Muscle layer of colon (tissue), 2 donors: ENCODE data around the gene TM9SF2.
A peak's percentile ranks its signal among the peaks of the same experiment; 100 is the strongest.
"Not testable (repeated sequence)": the region's sequence is repeated elsewhere in the genome, so short reads cannot be mapped to it uniquely, and the experiment has no call there.

Source experiments
- H3K27ac ChIP-seq: one replicate; pipeline ENCODE4 v1.7.0; 2013; ENCODE audit warnings: low read depth, mild to moderate bottlenecking, low read length, moderate library complexity
- H3K27me3 ChIP-seq, 2 donors: one replicate each; pipeline ENCODE4 v1.7.0; 2013; ENCODE audit warnings: low read length in 2 of 2, mild to moderate bottlenecking in 2 of 2; ENCODE audit not compliant: insufficient read depth in 2 of 2, control insufficient read depth in 1 of 2
- H3K36me3 ChIP-seq: one replicate; pipeline ENCODE4 v1.7.0; 2013; ENCODE audit warnings: mild to moderate bottlenecking, low read length; ENCODE audit not compliant: insufficient read depth
- H3K4me1 ChIP-seq: one replicate; pipeline ENCODE4 v1.7.0; 2013; ENCODE audit warnings: mild to moderate bottlenecking, low read length; ENCODE audit not compliant: insufficient read depth
- H3K4me3 ChIP-seq, 2 donors: one replicate each; pipeline ENCODE4 v1.7.0; 2013; ENCODE audit warnings: low read length in 2 of 2, low read depth in 1 of 2, mild to moderate bottlenecking in 1 of 2, moderate library complexity in 1 of 2
- H3K9ac ChIP-seq: one replicate; pipeline ENCODE4 v1.7.0; 2013; ENCODE audit warnings: low read length
- H3K9me3 ChIP-seq: one replicate; pipeline ENCODE4 v1.7.0; 2013; ENCODE audit warnings: mild to moderate bottlenecking, low read length
- donor health status: abdominal sarcoma.
- donor health status: Adenocarcinoma of cecum.

The TM9SF2 gene

GRCh38 chr13:99471221-99472121, 29.8 kb upstream of the TM9SF2 start:
- no peaks in the 10 kb centered on the region for H3K36me3 ChIP-seq
- no peaks in the 10 kb centered on the region for H3K4me1 ChIP-seq
- no peaks in the 10 kb centered on the region for H3K27me3 ChIP-seq
- no peak overlapping the region for H3K27ac ChIP-seq
- H3K4me3 ChIP-seq, result no peak overlapping the region
- H3K9me3 ChIP-seq, result no peaks in the 10 kb centered on the region
- H3K9ac ChIP-seq, result no peak overlapping the region

GRCh38 chr13:99472122-99472440, 29.2 kb upstream of the TM9SF2 start:
- Histone ChIP-seq H3K9ac (no peak overlapping the region), H3K27me3 (no peaks in the 10 kb centered on the region), H3K4me1 (no peaks in the 10 kb centered on the region), H3K9me3 (no peaks in the 10 kb centered on the region), H3K36me3 (no peaks in the 10 kb centered on the region), H3K27ac (no peak overlapping the region), H3K4me3 (no peak overlapping the region)

GRCh38 chr13:99473515-99473914, 27.8 kb upstream of the TM9SF2 start:
- H3K27ac ChIP-seq, result no peak overlapping the region

GRCh38 chr13:99476648-99477047, 24.6 kb upstream of the TM9SF2 start:
- no peak overlapping the region for H3K27ac ChIP-seq
- no peak overlapping the region for H3K9ac ChIP-seq
- H3K4me3 ChIP-seq, result no peak overlapping the region
- no peaks in the 10 kb centered on the region for H3K4me1 ChIP-seq
- H3K27me3 ChIP-seq, result no peaks in the 10 kb centered on the region
- no peaks in the 10 kb centered on the region for H3K36me3 ChIP-seq
- H3K9me3 ChIP-seq, result no peaks in the 10 kb centered on the region

More at GRCh38 chr13:99473515-99473914, 27.8 kb upstream of the TM9SF2 start:
- H3K27me3 ChIP-seq, result no peaks in the 10 kb centered on the region
- H3K9me3 ChIP-seq, result no peaks in the 10 kb centered on the region
- no peak overlapping the region for H3K9ac ChIP-seq
- no peaks in the 10 kb centered on the region for H3K4me1 ChIP-seq
- no peaks in the 10 kb centered on the region for H3K36me3 ChIP-seq
- H3K4me3 ChIP-seq, result no peak overlapping the region

GRCh38 chr13:99477493-99477892, 23.8 kb upstream of the TM9SF2 start:
- no peaks in the 10 kb centered on the region for H3K27me3 ChIP-seq
- no peak overlapping the region for H3K4me3 ChIP-seq
- H3K4me1 ChIP-seq, result no peaks in the 10 kb centered on the region
- H3K9ac ChIP-seq, result no peak overlapping the region
- H3K9me3 ChIP-seq, result no peaks in the 10 kb centered on the region
- no peaks in the 10 kb centered on the region for H3K36me3 ChIP-seq
- no peak overlapping the region for H3K27ac ChIP-seq

- Histone ChIP-seq H3K36me3 (no peaks in the 10 kb centered on the region), H3K4me3 (no peak overlapping the region), H3K27ac (no peak overlapping the region), H3K27me3 (no peaks in the 10 kb centered on the region), H3K4me1 (no peaks in the 10 kb centered on the region), H3K9me3 (no peaks in the 10 kb centered on the region), H3K9ac (no peak overlapping the region)
Observed at GRCh38 chr13:99481366-99481765, 19.9 kb upstream of the TM9SF2 start.

DNA sequence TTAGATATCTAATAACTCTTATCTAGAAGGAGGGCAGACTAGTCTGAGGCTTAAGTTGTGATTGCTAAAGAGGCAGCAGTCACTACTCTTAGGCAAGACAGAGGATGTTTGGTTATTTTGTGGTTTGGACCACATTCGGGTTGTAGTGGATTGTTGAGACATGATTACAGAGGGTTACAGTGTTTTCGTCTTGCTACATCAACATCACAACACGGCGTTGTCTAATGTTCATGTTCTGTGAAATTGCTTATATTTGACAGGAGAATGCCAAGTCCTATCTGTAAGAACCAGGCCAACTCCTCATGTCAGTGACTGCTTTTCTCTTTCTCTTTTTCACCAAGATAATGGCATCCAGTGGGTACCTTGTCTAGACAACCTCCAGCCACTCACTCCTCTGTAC, 16.8 kb upstream of the TM9SF2 start:
- Histone ChIP-seq H3K27ac (no peak overlapping the region), H3K36me3 (no peaks in the 10 kb centered on the region), H3K9me3 (no peaks in the 10 kb centered on the region), H3K27me3 (no peaks in the 10 kb centered on the region), H3K4me3 (no peak overlapping the region), H3K4me1 (no peaks in the 10 kb centered on the region), H3K9ac (no peak overlapping the region)

- no peaks in the 10 kb centered on the region for H3K4me1 ChIP-seq
- no peak overlapping the region for H3K4me3 ChIP-seq
- no peaks in the 10 kb centered on the region for H3K9me3 ChIP-seq
Observed at GRCh38 chr13:99486996-99487395, 14.3 kb upstream of the TM9SF2 start.

GRCh38 chr13:99489028-99489427, 12.2 kb upstream of the TM9SF2 start:
- no peak overlapping the region for H3K27ac ChIP-seq
- no peaks in the 10 kb centered on the region for H3K9me3 ChIP-seq
- no peaks in the 10 kb centered on the region for H3K27me3 ChIP-seq
- H3K4me1 ChIP-seq, result no peaks in the 10 kb centered on the region
- no peaks in the 10 kb centered on the region for H3K36me3 ChIP-seq
- no peak overlapping the region for H3K4me3 ChIP-seq
- H3K9ac ChIP-seq, result no peak overlapping the region

More at GRCh38 chr13:99486996-99487395, 14.3 kb upstream of the TM9SF2 start:
- H3K27ac ChIP-seq, result no peak overlapping the region
- no peaks in the 10 kb centered on the region for H3K27me3 ChIP-seq
- H3K9ac ChIP-seq, result no peak overlapping the region
- H3K36me3 ChIP-seq, result no peaks in the 10 kb centered on the region

- not testable (repeated sequence) for H3K4me1 ChIP-seq, H3K9ac ChIP-seq, H3K36me3 ChIP-seq, H3K4me3 ChIP-seq, H3K27ac ChIP-seq, H3K27me3 ChIP-seq, H3K9me3 ChIP-seq
Observed at GRCh38 chr13:99491750-99492149, 9.5 kb upstream of the TM9SF2 start.

DNA sequence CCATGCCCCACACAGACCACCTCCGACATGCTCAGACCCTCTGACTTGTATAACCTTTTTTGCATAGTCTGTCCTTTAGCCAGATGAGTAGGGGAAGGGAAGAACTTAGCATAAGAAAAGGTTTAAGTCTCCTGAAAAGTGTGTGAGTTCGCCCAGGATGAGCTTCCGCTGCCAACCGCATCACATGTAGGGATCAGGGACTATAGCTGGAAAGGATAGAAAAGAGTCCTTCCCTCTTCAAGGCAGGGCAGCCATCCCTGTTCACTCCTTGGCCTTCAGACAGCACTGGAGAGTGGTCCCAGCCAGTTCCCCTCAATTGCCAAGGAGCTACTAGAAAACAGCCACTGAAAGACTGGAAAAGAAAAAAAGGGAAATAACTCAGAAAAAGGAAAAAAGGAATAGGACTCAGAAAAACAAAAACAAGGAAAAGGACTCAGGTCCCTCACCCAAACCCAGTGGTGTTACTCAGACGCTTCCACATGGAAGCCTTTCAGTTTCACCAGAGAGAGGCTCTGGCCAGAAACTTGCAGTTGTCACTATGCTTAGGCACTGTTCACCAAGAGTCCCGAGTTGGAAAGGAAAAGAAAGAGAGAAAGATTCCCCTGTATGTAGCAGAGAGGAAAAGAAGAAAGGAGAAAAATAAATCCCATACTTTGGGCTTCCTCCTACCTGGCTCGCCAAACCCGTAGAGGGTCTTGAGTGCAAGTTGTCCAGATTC, 5.6 kb upstream of the TM9SF2 start:
- H3K36me3 ChIP-seq, result no peaks in the 10 kb centered on the region
- peak overlapping the region; percentile 17 for H3K27ac ChIP-seq
- H3K9me3 ChIP-seq, result no peaks in the 10 kb centered on the region
- peak overlapping the region in 1 of 2 donors; percentile 65 for H3K4me3 ChIP-seq
- no peak overlapping the region for H3K9ac ChIP-seq
- H3K4me1 ChIP-seq, result peaks cover 21% of the 10 kb centered on the region
- no peaks in the 10 kb centered on the region for H3K27me3 ChIP-seq
